PFSK-1 (cell line): ENCODE data around the gene TSTD2.

Experiments
- FOXP2 ChIP-seq: optimal IDR thresholded peaks from 2 replicates; pipeline ENCODE3; 2011; ENCODE audit warnings: borderline replicate concordance, control low read depth, inconsistent platforms; ENCODE audit not compliant: insufficient read depth; ENCODE audit errors: extremely low read length, extremely low read depth
- POLR2AphosphoS5 ChIP-seq: IDR thresholded peaks from 2 replicates; pipeline ENCODE4 v1.6.1; 2012; ENCODE audit warnings: low read depth, mild to moderate bottlenecking, control low read depth, low read length, moderate library complexity
- REST ChIP-seq, 2 experiments: IDR thresholded peaks; 2 replicates each; pipeline versions ENCODE4 v1.6.1 to v1.8.0; 2011 to 2012; ENCODE audit warnings: low read depth in 2 of 2, low read length in 2 of 2, control low read depth in 1 of 2, inconsistent platforms in 1 of 2, mild to moderate bottlenecking in 1 of 2, moderate library complexity in 1 of 2; ENCODE audit not compliant: insufficient read depth in 1 of 2
- SIN3A ChIP-seq: IDR thresholded peaks from 2 replicates; pipeline ENCODE4 v1.6.1; 2012; ENCODE audit warnings: mild to moderate bottlenecking, low read length, moderate library complexity, borderline replicate concordance; ENCODE audit not compliant: insufficient read depth
- TAF1 ChIP-seq: IDR thresholded peaks from 2 replicates; pipeline ENCODE4 v1.6.1; 2012; ENCODE audit warnings: low read length, control low read depth, borderline replicate concordance; ENCODE audit not compliant: insufficient read depth

The TSTD2 gene

GRCh38 chr9:97578846-97579245, 54.3 kb downstream of the TSTD2 start:
- TF ChIP-seq TAF1 (no peak), FOXP2 (no peak), POLR2AphosphoS5 (no peak), SIN3A (no peak), REST (IDR thresholded peaks at IDR 0.05; ENCODE audit: insufficient read depth in 1 of 2, low read depth in 2 of 2, low read length in 2 of 2) (no peak)

DNA sequence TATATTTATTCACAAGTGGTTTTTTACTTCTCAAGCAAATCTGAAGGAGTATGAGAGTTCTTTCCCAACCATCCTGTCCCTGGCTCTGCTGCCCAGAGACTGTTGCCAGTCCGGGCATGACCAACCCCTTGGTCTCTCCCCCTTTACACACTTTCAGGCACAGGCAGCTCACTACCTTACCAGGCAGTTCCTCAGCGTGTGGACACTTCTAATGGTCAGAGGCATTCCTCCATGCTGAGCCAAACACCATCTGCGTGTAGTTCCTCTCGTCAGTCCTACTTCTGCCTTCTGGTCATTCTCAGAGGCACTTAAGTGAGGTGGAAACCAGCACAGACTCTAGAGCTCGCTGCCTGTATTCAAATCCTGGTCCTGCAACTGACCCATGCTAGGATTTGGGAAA, 56.1 kb downstream of the TSTD2 start:
- TF ChIP-seq REST (IDR thresholded peaks at IDR 0.05; ENCODE audit: insufficient read depth in 1 of 2, low read depth in 2 of 2, low read length in 2 of 2) (no peak), TAF1 (no peak), SIN3A (no peak), FOXP2 (no peak), POLR2AphosphoS5 (no peak)

GRCh38 chr9:97575673-97576200, 57.4 kb downstream of the TSTD2 start:
- no peak for TF ChIP-seq SIN3A
- TF ChIP-seq FOXP2: no peak
- no peak for TF ChIP-seq POLR2AphosphoS5
- no peak for TF ChIP-seq REST (IDR thresholded peaks at IDR 0.05; ENCODE audit: insufficient read depth in 1 of 2, low read depth in 2 of 2, low read length in 2 of 2)
- TF ChIP-seq TAF1: no peak

GRCh38 chr9:97573482-97574073, 59.6 kb downstream of the TSTD2 start:
- TF ChIP-seq TAF1 (no peak), SIN3A (no peak)

DNA sequence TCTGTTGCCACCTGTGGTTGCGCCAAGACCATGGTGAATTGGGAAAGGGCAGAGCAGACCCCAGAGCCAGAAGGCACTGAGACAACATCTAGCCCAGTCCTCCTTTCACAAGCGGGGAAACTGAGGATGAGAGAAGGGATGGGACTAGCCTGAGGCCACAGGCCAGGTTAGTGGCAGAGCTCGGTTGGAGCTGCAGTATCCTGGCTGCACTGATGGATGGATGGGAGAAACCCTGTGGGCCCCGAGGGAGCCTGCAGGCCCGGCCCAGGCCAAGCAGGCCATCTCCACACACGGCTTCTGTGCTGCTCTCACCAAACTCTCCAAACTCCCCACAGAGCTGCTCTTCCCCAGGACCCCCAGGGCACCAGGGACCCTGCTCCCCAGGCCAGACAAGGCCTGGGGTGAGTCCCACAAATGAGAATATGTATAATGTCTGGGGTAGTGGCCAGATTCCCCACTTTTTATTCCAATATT, 60.2 kb downstream of the TSTD2 start:
- TF ChIP-seq REST (IDR thresholded peaks at IDR 0.05; ENCODE audit: insufficient read depth in 1 of 2, low read depth in 2 of 2, low read length in 2 of 2): no peak
- TF ChIP-seq TAF1: no peak
- no peak for TF ChIP-seq POLR2AphosphoS5
- no peak for TF ChIP-seq SIN3A
- no peak for TF ChIP-seq FOXP2
